HEK293 (cell line): ENCODE results near the gene SLC25A26.

Experiments
- CTCF ChIA-PET: fragments of 350-600 bp; formaldehyde crosslinking; extraction: SDS; loops from one replicate; lab custom pipeline; 2021; ENCODE audit warnings: antibody characterized with exemption; lab: Yijun Ruan, JAX
- POLR2A ChIA-PET: fragments of 300-600 bp; formaldehyde crosslinking; extraction: SDS; loops from one replicate; lab custom pipeline; 2020; ENCODE audit warnings: antibody characterized with exemption, inconsistent platforms; lab: Yijun Ruan, JAX
- H3K27ac ChIP-seq: fragments of 200-500 bp; sonication (Bioruptor generic); 2 replicates; pipeline ENCODE4 v1.5.1; 2014; ENCODE audit warnings: low read depth, low read length, control low read depth, inconsistent platforms; ENCODE audit errors: extremely low read depth
- H3K36me3 ChIP-seq, 2 experiments: fragments of 200-500 bp in 1 of 2; sonication (Bioruptor generic) in 1 of 2; 1 replicate in 1 of 2; 2 replicates in 1 of 2; pipeline ENCODE4 v1.5.1; 2014 to 2017; ENCODE audit warnings: inconsistent platforms in 2 of 2, low read length in 2 of 2; ENCODE audit not compliant: control insufficient read depth in 2 of 2, insufficient read depth in 1 of 2
- H3K4me1 ChIP-seq: fragments of 200-500 bp; sonication (Bioruptor generic); 2 replicates; pipeline ENCODE4 v1.5.1; 2014; ENCODE audit warnings: mild to moderate bottlenecking, low read length, inconsistent platforms; ENCODE audit not compliant: control insufficient read depth, insufficient read depth
- H3K4me3 ChIP-seq: 2 replicates; pipeline ENCODE4 v1.5.1; 2011; ENCODE audit warnings: low read depth, mild to moderate bottlenecking, control low read depth, low read length, moderate library complexity
- H3K9me3 ChIP-seq: fragments of 200-500 bp; sonication (Bioruptor generic); 2 replicates; pipeline ENCODE4 v1.5.1; 2014; ENCODE audit warnings: low read depth, low read length, inconsistent platforms; ENCODE audit not compliant: control insufficient read depth, insufficient read depth
- FEZF1 ChIP-seq: fragments of 450-650 bp; formaldehyde crosslinking; IDR thresholded peaks from 2 replicates; pipeline ENCODE4 v1.5.1; 2016; ENCODE audit warnings: missing biosample characterization, missing genetic modification characterization
- GFI1B ChIP-seq: fragments of 450-650 bp; formaldehyde crosslinking; IDR thresholded peaks from 2 replicates; pipeline ENCODE4 v1.5.1; 2016; ENCODE audit warnings: missing biosample characterization, missing genetic modification characterization
- GLIS2 ChIP-seq: fragments of 450-650 bp; formaldehyde crosslinking; IDR thresholded peaks from 2 replicates; pipeline ENCODE4 v1.5.1; 2016; ENCODE audit warnings: missing biosample characterization, missing genetic modification characterization
- KLF17 ChIP-seq: fragments of 450-650 bp; formaldehyde crosslinking; IDR thresholded peaks from 2 replicates; pipeline ENCODE4 v1.5.1; 2016; ENCODE audit warnings: missing biosample characterization, missing genetic modification characterization
- KLF8 ChIP-seq: fragments of 450-650 bp; formaldehyde crosslinking; IDR thresholded peaks from 2 replicates; pipeline ENCODE4 v1.5.1; 2016; ENCODE audit warnings: missing biosample characterization, missing genetic modification characterization
- MYNN ChIP-seq: fragments of 450-650 bp; formaldehyde crosslinking; IDR thresholded peaks from 2 replicates; pipeline ENCODE4 v1.5.1; 2016; ENCODE audit warnings: missing biosample characterization, missing genetic modification characterization, borderline replicate concordance
- SCRT2 ChIP-seq: fragments of 450-650 bp; formaldehyde crosslinking; IDR thresholded peaks from 2 replicates; pipeline ENCODE4 v1.5.1; 2016; ENCODE audit warnings: missing biosample characterization, missing genetic modification characterization
- ZBTB48 ChIP-seq: fragments of 450-650 bp; formaldehyde crosslinking; IDR thresholded peaks from 2 replicates; pipeline ENCODE4 v1.5.1; 2016; ENCODE audit warnings: missing biosample characterization, missing genetic modification characterization
- ZNF138 ChIP-seq: fragments of 450-650 bp; formaldehyde crosslinking; IDR thresholded peaks from 2 replicates; pipeline ENCODE4 v1.5.1; 2016; ENCODE audit warnings: missing biosample characterization, missing genetic modification characterization, borderline replicate concordance
- ZNF146 ChIP-seq: fragments of 450-650 bp; formaldehyde crosslinking; IDR thresholded peaks from 2 replicates; pipeline ENCODE4 v1.5.1; 2016; ENCODE audit warnings: missing biosample characterization, missing genetic modification characterization
- ZNF157 ChIP-seq: fragments of 450-650 bp; formaldehyde crosslinking; IDR thresholded peaks from 2 replicates; pipeline ENCODE4 v1.5.1; 2016; ENCODE audit warnings: missing biosample characterization, missing genetic modification characterization
- ZNF223 ChIP-seq: fragments of 450-650 bp; formaldehyde crosslinking; IDR thresholded peaks from 2 replicates; pipeline ENCODE4 v1.5.1; 2016; ENCODE audit warnings: missing biosample characterization, missing genetic modification characterization
- ZNF292 ChIP-seq: fragments of 450-650 bp; formaldehyde crosslinking; IDR thresholded peaks from 2 replicates; pipeline ENCODE4 v1.5.1; 2016; ENCODE audit warnings: low read depth, missing biosample characterization, missing genetic modification characterization, borderline replicate concordance
- ZNF311 ChIP-seq: fragments of 450-650 bp; formaldehyde crosslinking; IDR thresholded peaks from 2 replicates; pipeline ENCODE4 v1.5.1; 2017; ENCODE audit warnings: missing biosample characterization, missing genetic modification characterization, borderline replicate concordance
- ZNF423 ChIP-seq: fragments of 450-650 bp; formaldehyde crosslinking; IDR thresholded peaks from 2 replicates; pipeline ENCODE4 v1.5.1; 2016; ENCODE audit warnings: missing biosample characterization, missing genetic modification characterization
- ZNF433 ChIP-seq: fragments of 450-650 bp; formaldehyde crosslinking; IDR thresholded peaks from 2 replicates; pipeline ENCODE4 v1.5.1; 2016; ENCODE audit warnings: missing biosample characterization, missing genetic modification characterization, low read depth
- ZNF529 ChIP-seq: fragments of 450-650 bp; formaldehyde crosslinking; IDR thresholded peaks from 2 replicates; pipeline ENCODE4 v1.5.1; 2017; ENCODE audit warnings: missing genetic modification characterization, missing biosample characterization; ENCODE audit not compliant: insufficient replicate concordance
- ZNF549 ChIP-seq: fragments of 450-650 bp; IDR thresholded peaks from 2 replicates; pipeline ENCODE4 v1.5.1; 2018; ENCODE audit warnings: missing biosample characterization, missing genetic modification characterization, mild to moderate bottlenecking, inconsistent platforms, moderate library complexity
- ZNF621 ChIP-seq: fragments of 450-650 bp; formaldehyde crosslinking; IDR thresholded peaks from 2 replicates; pipeline ENCODE4 v1.5.1; 2017; ENCODE audit warnings: missing biosample characterization, missing genetic modification characterization
- ZNF701 ChIP-seq: fragments of 450-650 bp; formaldehyde crosslinking; IDR thresholded peaks from 2 replicates; pipeline ENCODE4 v1.5.1; 2016; ENCODE audit warnings: missing biosample characterization, missing genetic modification characterization
- ZNF747 ChIP-seq: fragments of 450-650 bp; formaldehyde crosslinking; IDR thresholded peaks from 2 replicates; pipeline ENCODE4 v1.5.1; 2016; ENCODE audit warnings: missing biosample characterization, missing genetic modification characterization
- ZNF792 ChIP-seq: fragments of 450-650 bp; formaldehyde crosslinking; IDR thresholded peaks from 2 replicates; pipeline ENCODE4 v1.5.1; 2016; ENCODE audit warnings: missing biosample characterization, missing genetic modification characterization
- ZNF843 ChIP-seq: fragments of 450-650 bp; formaldehyde crosslinking; IDR thresholded peaks from 2 replicates; pipeline ENCODE4 v1.5.1; 2016; ENCODE audit warnings: missing biosample characterization, missing genetic modification characterization
- TF ChIP-seq, protein P1 (sequence below): fragments of 450-650 bp; formaldehyde crosslinking; IDR thresholded peaks from 2 replicates; pipeline ENCODE4 v1.5.1; 2016; ENCODE audit warnings: missing biosample characterization, missing genetic modification characterization

The SLC25A26 gene

GRCh38 chr3:66200147-66200546 is 20.7 kb upstream of the SLC25A26 start:
- POLR2A ChIA-PET, result no interaction called here
- H3K4me3 ChIP-seq, result no peak overlapping the region
- no peak for TF ChIP-seq ZNF621 (tag by site-specific recombination)
- no peak for TF ChIP-seq ZNF423 (tag by site-specific recombination)
- TF ChIP-seq ZNF157 (tag by site-specific recombination), result no peak
- TF ChIP-seq ZNF292 (tag by site-specific recombination), result no peak
- TF ChIP-seq, all 188 proteins: peak for 0
- no peak overlapping the region for H3K27ac ChIP-seq
- CTCF ChIA-PET, result no interaction called here
- no peaks in the 10 kb centered on the region for H3K9me3 ChIP-seq
- no peaks in the 10 kb centered on the region for H3K36me3 ChIP-seq
- no peaks in the 10 kb centered on the region for H3K4me1 ChIP-seq

DNA sequence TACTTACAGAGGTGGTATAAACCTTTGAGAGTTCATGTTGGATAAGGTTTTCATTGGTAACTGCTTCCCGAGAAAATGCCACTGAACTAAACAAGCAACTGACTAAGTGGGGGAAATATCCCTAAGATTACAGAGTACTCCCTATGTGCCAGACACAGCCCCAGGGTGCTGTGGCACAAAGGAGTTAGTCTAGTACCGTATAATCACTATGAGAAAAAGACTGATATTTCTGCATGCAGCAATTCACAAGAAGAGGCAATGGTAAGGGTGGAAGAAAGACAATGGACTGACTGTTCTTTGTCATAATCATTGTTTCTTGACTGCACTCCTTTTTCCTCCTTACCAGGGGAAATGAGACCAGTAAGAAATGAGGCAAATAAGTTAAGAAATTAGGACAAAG is 20.0 kb upstream of the SLC25A26 start:
- ChIA-PET POLR2A (no interaction called here), CTCF (interaction anchor here (0.6 kb wide), 1 partner anchor 398 kb away, joined by 4 read pairs; no protein-coding TSS in a partner anchor)
- Histone ChIP-seq H3K36me3 (no peaks in the 10 kb centered on the region), H3K27ac (no peak overlapping the region), H3K9me3 (no peaks in the 10 kb centered on the region), H3K4me3 (no peak overlapping the region), H3K4me1 (no peaks in the 10 kb centered on the region)
- no peak for TF ChIP-seq KLF8 (tag by site-specific recombination)
- no peak for TF ChIP-seq GFI1B (tag by site-specific recombination)
- TF ChIP-seq, protein P1, sequence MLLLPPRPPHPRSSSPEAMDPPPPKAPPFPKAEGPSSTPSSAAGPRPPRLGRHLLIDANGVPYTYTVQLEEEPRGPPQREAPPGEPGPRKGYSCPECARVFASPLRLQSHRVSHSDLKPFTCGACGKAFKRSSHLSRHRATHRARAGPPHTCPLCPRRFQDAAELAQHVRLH (tag by site-specific recombination), result no peak
- no peak for TF ChIP-seq SCRT2 (tag by site-specific recombination)
- no peak for TF ChIP-seq ZNF311 (tag by site-specific recombination)
- TF ChIP-seq ZNF529 (tag by site-specific recombination), result no peak
- no peak for TF ChIP-seq FEZF1
- TF ChIP-seq ZNF138, result no peak
- no peak for TF ChIP-seq ZNF747 (tag by site-specific recombination)
- TF ChIP-seq ZNF843 (tag by site-specific recombination), result no peak
- no peak for TF ChIP-seq ZNF701 (tag by site-specific recombination)
- no peak for TF ChIP-seq MYNN (tag by site-specific recombination)

DNA sequence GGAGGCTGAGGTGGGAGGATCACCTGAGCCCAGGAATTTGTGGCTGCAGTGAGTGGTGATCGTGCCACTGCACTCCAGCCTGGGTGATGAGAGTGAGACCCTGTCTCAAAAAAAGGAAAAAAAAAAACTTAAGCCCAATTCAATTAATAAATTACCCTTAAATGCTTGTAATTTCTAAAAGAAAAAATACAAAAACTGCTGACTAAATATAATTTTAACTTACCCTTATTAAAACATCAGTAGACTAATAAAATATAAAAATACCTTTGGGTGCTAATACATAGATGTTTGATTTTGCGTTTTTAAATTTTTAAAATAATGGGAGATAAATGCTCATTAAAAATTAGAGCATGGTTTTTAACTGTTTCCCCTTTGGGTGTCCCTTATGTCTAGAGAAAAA is 17.5 kb upstream of the SLC25A26 start:
- no peaks in the 10 kb centered on the region for H3K4me1 ChIP-seq
- H3K4me3 ChIP-seq, result no peak overlapping the region
- H3K9me3 ChIP-seq, result no peaks in the 10 kb centered on the region
- ChIA-PET CTCF (interaction anchor here (0.7 kb wide), 1 partner anchor 433 kb away, joined by 3 read pairs; no protein-coding TSS in a partner anchor), POLR2A (no interaction called here)
- no peak overlapping the region for H3K27ac ChIP-seq
- H3K36me3 ChIP-seq, result no peaks in the 10 kb centered on the region
- TF ChIP-seq ZNF549 (no peak), SCRT2 (tag by site-specific recombination) (no peak)

GRCh38 chr3:66206806-66207205 is 14.0 kb upstream of the SLC25A26 start:
- TF ChIP-seq ZNF223 (tag by site-specific recombination), result no peak
- no peak for TF ChIP-seq ZNF433
- TF ChIP-seq FEZF1, result no peak
- no peak for TF ChIP-seq KLF17 (tag by site-specific recombination)
- no peak for TF ChIP-seq ZNF792 (tag by site-specific recombination)
- TF ChIP-seq ZNF146 (tag by site-specific recombination), result no peak
- TF ChIP-seq MYNN (tag by site-specific recombination), result no peak
- no peak for TF ChIP-seq GLIS2 (tag by site-specific recombination)
- TF ChIP-seq ZBTB48 (tag by site-specific recombination), result no peak
- ChIA-PET POLR2A (no interaction called here), CTCF (no interaction called here)
- Histone ChIP-seq H3K4me1 (no peaks in the 10 kb centered on the region), H3K9me3 (no peaks in the 10 kb centered on the region), H3K4me3 (no peak overlapping the region), H3K36me3 (no peaks in the 10 kb centered on the region), H3K27ac (no peak overlapping the region)
